HG02870 (cell line): ENCODE measurements around the gene KIF2A.

Experiments
- ATAC-seq: cut with Tn5 transposase; IDR thresholded peaks from one replicate; pipeline ENCODE4 v1.9.1; 2021; ENCODE audit warnings: mild to moderate bottlenecking, moderate library complexity; ENCODE audit not compliant: unreplicated experiment

KIF2A gene

DNA sequence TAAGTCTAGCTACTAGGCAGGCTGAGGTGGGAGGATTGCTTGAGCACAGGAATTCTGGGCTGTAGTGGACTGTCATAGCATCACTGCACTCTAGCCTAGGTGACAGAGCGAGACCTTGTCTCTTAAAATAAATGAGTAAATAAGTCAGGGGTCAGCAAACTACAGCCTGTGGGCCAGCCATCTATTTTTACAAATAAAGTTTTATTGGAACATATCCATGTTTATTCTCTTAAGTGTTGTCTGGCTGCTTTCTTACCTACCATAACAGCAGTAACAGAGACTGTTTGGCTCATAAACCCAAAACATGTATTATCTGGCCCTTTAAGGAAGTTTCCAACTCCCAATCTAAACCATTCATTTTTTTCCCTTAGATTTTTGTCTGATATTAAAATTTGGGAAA lies 68.1 kb downstream of the KIF2A start:
- ATAC-seq = no peak

- no peak for ATAC-seq
Observed at GRCh38 chr5:62375627-62376026, 69.6 kb downstream of the KIF2A start.

- no peak for ATAC-seq
Observed at GRCh38 chr5:62376064-62376463, 70.1 kb downstream of the KIF2A start.

GRCh38 chr5:62385131-62385530 lies 79.1 kb downstream of the KIF2A start:
- ATAC-seq = no peak

DNA sequence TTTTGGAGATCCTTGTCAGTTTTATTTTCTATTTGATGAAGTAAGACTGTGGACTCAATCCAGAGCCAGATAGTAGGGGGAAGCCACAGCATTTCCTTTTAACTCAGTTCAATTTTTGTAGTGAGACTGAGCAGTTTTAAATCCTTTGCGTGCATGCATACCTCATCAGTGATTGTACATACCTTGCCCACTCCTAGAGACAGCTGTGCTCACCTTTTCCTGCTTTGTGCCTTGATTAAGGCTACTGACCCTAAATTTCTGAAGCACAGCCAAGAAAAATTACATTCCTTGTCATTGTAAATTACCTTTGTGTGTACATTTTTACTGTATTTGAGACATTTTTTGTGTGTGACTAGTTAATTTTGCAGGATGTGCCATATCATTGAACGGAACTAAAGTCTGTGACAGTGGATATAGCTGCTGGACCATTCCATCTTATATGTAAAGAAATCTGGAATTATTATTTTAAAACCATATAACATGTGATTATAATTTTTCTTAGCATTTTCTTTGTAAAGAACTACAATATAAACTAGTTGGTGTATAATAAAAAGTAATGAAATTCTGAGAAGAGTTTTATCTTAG lies 79.9 kb downstream of the KIF2A start:
- no peak for ATAC-seq

DNA sequence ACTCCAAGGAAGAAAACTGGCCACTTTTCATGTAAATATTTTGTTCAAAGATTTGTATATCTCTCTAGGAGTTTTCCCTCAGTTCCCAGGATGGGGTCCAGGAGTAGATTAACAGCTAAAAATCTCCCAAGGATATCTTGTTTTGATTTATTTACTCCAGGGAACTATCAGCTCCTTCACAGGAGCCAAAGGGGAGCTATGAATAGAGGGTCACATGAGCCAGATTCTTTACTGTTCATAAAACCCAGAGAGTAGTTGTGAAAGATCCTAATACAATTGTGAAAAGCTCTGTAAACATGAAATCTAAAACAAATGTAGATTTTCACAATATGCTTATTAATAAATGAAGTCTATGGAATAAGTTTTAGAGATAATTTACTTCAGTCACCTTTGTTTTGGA lies 80.8 kb downstream of the KIF2A start:
- no peak for ATAC-seq

DNA sequence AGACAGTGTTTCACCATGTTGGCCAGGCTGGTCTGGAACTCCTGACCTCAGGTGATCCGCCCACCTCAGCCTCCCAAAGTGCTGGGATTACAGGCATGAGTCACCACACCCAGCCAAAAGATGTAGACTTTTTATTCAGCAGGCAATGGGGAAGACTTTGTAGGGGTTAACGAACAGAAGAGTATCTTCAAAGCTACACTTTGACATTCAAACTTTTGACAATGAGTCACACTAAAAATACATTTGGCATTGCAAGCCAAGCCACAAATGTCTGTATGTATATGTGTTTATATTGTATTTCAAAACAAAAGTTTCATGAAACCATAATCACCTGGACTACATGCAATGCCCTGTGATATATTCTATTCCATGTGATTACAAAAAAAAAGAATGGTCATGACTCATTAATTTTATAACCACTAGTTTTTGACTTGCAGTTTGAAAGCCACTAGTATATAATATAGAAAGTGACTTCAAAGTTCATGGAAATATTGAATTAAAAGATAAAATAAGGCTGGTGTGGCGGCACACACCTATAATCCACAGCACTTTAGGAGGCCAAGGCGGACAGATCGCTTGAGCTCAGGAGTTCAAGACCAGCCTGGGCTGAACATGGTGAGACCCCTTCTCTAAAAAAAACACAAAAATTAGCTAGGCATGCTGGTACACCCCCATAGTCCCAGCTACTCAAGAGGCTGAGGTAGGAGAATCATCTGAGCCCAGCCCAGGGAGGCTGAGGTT lies 89.4 kb downstream of the KIF2A start:
- ATAC-seq = no peak

DNA sequence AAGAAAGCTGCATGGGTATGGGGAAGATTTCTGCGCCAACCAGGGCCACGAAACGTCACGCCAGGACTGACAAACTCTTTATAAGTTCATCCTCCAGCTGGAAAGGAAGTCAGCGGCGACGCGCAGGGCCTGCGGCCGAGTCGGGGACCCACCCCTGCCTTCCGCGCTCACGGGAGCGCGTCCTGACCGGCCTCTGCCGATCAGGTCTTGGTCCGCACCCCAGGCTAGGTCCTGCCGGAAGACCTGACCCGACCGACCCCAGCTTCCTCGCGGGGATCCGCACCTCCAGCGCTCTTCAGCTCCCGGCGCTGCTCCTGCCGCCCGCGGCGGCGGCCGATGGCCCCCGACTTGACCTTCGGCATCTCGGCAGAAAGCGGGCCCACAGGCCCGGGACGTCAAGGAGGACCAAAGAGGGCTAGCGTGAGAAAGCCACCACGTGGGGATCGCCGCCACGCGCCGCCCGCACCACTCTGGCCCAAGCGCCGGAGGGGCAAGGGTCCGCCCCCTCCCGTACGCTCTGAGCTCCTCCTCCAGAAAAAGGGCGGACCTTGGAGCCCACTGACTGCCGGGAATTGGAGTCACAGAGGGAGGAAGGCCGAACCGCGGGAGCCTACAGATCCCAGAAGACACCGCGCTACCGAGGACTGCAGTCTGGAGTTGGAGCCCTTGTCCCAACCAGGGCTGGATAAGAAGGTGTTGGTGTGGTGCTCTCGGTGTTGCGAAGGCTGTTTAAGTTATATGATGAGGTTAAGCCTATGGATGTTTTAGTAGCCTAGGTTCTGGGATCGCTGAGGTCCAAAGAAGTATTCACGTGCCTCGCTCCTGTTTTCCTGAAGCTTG lies 97.6 kb downstream of the KIF2A start, which contains the start of gene DIMT1:
TSS of gene DIMT1 (minus strand) at position 495 of the 840 bp plus-strand sequence. CDS start at position 362, 133 bp downstream.
- peak; percentile 97 for ATAC-seq

GRCh38 chr5:62412549-62413329 lies 106.7 kb downstream of the KIF2A start, which contains the start of gene IPO11:
Gene IPO11 (plus strand): TSS chr5:62412763. CDS start chr5:62437280, 24,517 bp downstream.
- ATAC-seq = peak; percentile 97

- no peak for ATAC-seq
Observed at GRCh38 chr5:62413711-62414110, 107.7 kb downstream of the KIF2A start.

GRCh38 chr5:62418462-62419076 lies 112.6 kb downstream of the KIF2A start:
- no peak for ATAC-seq

DNA sequence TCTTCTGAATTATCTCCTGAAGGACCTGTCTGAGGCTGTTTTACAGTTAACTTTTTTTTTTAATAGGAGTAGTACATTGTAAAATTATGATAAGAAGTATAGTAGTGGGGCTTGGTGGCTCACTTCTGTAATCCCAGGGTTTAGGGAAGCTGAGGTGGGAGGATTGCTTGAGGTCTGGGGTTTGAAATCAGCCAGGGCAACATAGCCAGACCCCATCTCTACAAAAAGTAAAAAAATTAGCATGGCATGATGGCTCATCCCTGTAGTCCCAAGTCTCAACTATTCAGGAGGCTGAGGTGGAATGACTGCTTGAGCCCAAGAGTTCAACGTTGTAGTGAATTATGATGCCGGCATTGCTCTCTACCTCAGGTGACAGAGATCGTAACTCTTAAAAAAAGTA lies 113.6 kb downstream of the KIF2A start:
- ATAC-seq = no peak

DNA sequence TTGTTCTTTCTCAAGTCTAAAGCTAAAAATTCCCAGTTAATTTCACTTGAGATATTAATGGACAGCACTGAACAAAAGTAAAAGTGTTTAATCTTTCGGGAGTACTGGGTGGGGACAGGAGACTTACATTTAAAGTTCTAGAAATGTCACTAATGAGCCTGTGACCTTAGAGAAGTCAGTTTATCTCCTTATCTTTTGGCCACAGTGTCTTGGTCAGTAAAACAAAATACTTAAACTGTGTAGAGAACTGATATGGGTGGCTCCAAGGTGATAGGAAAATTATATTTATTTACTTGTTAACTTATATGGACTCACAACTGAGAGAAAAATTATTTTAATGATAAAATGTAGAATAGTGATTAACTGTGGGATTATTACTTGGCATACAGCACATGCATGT lies 115.4 kb downstream of the KIF2A start:
- ATAC-seq = no peak

DNA sequence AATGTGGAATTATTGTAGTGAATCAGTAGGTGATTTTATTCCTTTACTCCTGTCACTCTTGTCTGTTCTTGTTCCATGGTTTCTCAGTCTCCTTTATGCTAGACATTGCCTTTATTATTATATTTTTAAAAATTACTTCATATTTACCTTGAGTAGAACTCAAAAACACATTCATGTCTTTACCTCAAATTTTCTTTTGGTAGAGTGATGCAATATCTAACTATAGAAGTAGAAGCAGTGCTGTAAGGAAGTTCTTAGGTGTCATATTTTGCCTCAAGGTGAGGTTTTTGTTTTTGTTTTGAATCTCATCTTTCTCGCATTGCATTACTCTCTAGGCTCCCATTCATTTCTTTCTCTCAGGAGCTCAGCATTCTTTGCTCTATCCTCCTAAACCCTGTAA lies 118.8 kb downstream of the KIF2A start:
- ATAC-seq = no peak

GRCh38 chr5:62431735-62432620 lies 126.0 kb downstream of the KIF2A start:
- no peak for ATAC-seq

DNA sequence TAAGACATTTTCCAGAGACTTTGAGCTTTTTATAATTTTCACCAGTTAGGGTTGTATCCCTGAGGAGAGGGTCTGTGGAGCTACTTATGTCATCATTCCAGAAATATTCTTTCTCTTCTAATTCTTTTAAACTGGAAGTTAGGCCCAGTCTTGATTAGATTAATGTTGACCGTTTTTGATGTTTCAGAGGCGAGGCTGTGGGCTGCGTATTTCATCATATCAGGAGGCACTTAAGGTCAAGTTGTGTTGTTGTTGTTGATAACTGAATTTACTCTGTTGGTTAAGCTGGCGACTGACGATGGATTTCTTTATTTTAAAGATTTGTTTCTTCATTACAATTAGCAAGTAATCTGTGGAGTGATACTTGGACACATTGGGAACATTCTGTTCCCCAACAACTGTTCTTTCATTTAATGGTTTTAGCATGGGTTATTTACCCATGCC lies 126.6 kb downstream of the KIF2A start:
- no peak for ATAC-seq
